HG03457 (cell line): ENCODE data around the gene ESYT3.

Experiments used
- ATAC-seq: cut with Tn5 transposase; IDR thresholded peaks from one replicate; pipeline ENCODE4 v1.9.1; 2021; ENCODE audit warnings: moderate number of reproducible peaks; ENCODE audit not compliant: unreplicated experiment

ESYT3 gene

DNA sequence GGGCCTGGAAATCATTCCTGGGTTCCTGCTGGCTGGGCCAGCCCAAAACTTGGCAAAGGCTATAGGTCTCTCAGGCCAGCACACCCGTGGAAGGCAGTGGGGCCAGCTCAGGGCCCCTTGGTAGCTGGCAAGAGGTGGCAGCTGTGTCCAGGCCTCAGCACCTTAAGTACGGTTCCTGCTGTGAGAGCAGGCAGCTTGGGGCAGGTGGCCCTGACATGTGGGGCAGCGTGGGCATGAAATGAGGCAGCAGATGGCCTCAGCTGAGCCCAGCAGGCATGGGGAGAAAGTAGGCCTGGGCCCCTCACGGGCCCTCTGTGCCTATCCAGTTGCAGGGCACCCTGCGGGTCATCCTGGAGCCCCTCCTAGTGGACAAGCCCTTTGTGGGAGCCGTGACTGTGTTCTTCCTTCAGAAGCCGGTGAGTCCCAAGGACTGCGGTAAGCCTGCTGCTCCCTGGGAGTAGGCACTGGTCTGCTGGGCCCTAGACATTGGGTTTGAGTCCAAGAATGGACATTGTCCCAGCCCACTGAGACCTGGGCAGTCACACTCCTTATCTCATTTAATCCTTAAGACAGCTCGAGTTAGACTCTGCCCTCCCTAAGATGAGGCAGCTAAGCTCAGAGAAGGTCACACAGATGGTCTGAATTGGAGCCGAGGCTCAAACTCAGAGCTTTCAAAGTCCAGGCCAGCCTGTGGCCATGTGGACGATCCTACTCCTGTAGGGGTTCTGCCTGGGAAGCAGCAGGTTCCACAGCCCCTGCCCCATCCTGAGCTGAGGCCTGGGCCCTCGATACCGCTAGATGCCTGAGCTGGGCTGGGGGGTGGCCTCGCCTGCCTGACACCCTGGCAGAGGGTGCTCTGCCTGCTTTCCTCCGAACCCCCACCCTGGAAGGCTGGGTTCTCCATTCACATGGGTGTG lies 25.5 kb downstream of the ESYT3 start:
- no peak for ATAC-seq

DNA sequence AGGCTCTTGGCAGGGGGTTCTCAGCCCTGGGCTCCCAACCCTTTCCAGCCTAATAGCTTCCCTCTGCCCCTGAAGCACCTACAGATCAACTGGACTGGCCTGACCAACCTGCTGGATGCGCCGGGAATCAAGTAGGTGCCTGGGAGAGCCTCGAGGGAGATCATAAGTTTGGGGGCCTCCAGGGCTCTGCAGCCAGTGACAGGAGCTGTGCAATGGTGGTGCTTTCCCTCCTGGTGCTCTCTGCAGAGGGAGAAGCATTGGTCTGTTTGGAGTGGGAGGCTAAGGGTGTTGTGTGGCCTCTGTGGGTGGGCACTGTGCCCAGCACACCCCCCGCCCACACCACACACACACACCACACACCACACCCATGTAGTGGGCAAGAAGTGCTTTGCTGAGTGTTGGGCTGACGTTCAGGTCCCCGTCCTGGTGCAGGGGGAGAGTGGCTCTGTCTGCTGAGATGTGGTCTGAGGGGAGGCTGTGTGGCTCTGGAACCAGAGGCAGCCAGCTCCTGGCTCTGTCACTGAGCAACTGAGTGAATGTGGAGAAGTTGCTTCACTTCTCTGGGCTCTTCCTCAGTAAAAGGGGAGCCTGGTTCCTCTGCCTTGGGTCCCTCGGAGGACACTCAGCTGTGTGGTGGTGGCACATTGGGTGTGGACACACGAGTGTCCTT lies 26.3 kb downstream of the ESYT3 start:
- ATAC-seq = no peak

DNA sequence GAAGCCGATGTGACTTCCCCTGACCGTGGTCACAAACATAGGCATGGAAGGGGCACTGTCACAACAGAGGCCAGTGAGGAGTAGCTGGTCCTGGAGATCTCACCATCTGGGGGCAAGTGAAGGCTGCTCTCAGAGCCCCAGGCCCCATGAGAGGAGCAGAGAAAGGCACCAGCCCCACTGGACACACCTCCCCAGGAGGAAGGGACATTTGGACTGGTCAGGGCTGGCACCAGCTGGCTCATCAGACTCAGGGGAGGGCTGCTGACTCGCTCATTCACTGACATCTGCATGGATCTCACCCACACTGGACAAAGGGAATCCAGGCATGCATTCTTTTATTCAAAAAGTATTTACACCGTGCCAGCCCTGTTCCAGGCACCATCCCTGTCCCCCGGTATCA lies 26.8 kb downstream of the ESYT3 start:
- ATAC-seq = no peak

DNA sequence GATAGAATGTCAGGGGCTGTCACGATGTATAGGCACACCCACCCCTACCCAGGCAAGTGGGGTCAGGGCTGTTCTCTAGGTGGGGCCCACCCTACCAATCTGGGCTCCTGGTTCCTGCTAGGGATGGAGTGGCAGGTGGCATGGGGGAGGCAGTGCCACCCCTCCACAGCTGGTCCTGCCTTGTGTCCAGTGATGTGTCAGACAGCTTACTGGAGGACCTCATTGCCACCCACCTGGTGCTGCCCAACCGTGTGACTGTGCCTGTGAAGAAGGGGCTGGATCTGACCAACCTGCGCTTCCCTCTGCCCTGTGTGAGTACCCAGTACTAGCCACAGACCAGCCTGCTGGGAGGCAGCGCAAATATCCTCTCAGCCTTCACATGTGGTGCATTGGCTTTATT lies 27.5 kb downstream of the ESYT3 start:
- ATAC-seq = no peak

DNA sequence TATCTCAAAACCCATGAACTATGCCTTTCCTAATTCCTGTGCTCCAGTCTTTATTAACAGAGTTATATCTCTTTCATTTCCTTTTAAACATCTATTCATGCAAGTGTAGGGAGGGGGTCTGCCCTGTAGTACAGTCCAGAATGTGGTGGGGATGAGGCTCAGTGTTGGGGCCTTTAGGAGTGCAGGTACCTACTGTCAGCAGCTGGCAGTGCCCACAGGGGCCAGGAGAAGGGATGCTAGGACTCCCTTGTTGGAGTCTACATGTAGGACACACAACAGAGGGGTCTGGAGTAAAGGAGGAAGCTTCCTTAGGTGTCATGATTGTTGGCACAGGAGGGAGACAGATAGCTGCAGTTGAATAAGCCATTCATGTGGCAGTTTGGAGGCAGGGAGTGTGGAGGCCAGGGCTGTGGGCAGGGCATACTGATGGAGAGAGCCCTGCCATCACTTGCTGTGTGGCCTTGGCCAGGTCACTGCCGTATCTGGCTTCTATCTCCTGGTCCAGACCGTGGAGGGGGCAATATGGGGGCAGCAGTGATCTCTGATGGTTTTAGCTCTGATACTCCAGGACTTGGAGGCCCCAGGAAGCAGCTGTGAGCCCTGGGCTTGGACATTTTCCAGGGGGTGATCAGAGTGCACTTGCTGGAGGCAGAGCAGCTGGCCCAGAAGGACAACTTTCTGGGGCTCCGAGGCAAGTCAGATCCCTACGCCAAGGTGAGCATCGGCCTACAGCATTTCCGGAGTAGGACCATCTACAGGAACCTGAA lies 29.5 kb downstream of the ESYT3 start:
- no peak for ATAC-seq

DNA sequence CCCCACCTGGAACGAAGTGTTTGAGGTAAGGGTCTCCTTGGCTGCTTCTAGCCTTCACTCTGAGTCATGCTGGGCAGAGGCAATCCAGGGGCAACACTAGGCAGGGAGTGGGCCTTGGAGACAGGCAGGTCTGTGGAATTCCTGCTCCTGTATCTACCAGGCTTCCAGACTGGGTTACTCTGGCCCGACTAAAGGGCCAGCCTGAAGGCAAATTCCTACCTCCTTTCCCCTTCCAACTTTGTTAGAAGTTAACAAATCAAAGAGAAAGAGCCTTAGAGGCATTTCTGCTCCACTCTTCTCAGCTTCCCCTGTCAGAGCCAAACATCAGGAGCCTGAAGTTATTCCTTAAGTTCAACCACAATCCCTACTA lies 30.1 kb downstream of the ESYT3 start:
- ATAC-seq = no peak

DNA sequence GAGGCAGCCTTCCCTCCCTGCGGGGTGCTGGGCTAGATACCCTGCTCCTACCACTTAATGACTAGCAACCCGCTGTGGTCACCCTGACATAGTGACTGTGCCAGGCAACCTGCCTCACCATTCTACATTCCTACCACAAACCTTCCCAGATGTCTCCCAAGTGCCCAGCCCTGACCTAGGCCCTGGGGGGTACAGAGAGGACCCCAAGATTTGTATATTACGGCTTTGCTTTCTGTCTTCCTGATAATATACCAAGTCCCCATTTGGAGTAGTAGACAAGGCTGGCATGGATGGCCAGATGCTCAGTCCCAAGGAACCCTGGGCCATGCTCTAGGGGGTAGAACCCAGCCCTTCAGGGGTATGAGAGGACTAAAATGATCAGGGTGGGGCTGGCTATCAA lies 31.0 kb downstream of the ESYT3 start:
- no peak for ATAC-seq

DNA sequence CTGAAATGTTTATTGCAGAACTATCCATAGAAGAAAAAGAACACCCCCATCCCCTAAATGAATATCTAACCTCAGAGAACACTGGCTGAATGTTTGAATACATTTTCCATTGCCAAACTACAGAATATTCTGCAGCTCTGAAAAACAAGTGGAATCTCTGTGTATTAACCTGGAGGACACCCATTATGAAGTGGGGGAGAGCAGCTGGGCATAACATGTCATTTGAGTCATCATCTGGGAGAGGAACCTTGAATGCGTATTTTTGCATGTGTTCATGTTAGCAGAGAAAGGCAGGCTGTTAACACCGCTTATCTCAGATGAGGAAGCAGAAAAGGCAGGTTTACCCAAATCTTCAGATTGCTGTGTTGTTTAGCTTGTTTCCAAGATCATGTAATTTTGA lies 31.5 kb downstream of the ESYT3 start:
- ATAC-seq = no peak

DNA sequence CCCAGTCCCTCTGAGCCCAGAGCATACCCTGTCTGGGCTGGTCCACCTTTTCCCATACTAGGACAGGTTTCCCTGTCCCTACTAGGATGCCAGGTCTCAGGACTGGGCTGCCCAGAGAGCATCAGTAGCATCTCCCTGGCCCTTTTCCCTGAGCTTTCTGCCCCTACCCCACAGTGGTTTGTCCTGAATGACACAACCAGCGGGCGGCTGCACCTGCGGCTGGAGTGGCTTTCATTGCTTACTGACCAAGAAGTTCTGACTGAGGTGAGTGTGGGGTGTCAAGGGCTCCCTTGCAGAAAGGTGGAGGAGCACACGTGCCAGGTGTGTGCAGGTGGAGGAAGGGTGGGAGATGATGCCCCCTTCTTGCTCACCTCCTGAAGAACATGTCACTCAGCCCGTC lies 33.5 kb downstream of the ESYT3 start:
- no peak for ATAC-seq

DNA sequence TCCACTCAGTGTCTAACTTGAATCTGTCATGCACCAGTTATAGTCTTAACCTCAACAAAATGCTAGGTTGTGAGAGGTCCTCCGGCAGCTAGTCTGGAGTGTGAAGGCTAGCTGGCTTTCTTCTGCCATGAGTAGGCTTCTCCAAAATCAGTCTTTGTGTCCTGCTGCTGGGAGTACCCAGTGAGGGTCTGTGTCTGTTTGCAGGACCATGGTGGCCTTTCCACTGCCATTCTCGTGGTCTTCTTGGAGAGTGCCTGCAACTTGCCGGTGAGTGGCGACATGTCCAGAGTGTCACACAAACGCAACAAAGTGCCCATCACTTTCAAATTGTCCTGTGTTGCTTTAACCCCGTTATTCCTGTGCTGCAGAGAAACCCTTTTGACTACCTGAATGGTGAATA lies 34.0 kb downstream of the ESYT3 start:
- no peak for ATAC-seq

DNA sequence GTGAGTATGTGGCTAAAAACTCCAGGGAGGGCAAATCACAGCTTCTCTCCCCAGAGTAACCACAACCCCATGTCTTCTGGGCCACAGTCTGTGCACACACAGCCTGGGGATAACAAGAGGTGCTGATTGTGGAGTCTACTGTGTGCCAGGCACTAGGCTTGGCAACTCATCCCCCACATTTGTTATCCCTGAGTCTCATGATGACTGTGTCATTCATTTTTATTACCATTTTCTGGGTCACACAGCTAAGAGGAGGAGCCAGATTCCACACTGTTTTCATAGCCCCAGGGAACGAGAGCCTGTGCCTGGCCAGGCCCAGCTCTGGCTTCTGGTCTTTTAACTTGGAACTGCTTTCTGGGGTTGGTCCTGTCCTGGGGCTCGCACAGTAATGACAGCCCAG lies 34.5 kb downstream of the ESYT3 start:
- no peak for ATAC-seq

DNA sequence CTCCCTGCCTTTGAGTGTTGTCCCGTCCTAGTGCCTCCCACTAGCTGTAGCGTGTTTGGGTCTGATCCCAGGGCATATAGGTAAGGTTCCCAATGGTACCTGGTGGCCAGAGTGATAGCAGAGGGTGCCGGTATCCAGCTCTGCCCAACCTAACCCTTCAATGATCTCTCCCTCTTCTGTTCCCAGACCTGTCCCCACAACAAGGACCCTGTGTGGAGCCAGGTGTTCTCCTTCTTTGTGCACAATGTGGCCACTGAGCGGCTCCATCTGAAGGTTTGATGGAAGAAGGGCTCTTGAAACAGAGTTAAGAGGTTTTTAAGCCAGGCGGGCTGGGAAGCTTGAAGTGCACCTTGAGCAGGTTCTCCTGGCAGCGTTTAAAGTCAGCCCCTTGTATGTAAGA lies 35.5 kb downstream of the ESYT3 start:
- no peak for ATAC-seq

DNA sequence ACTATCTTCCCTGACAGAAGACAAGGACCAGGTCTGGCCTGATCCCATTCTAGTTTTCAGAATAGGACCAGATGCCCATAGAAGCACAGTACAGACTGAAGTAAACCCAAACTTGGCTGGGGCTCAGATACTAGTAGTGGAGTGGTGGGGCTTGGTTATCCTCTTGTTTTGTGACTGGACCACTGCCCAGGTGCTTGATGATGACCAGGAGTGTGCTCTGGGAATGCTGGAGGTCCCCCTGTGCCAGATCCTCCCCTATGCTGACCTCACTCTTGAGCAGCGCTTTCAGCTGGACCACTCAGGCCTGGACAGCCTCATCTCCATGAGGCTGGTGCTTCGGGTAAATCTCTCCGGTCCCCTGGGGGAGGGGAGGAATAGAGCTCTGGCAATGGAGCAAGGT lies 36.3 kb downstream of the ESYT3 start:
- ATAC-seq = no peak

DNA sequence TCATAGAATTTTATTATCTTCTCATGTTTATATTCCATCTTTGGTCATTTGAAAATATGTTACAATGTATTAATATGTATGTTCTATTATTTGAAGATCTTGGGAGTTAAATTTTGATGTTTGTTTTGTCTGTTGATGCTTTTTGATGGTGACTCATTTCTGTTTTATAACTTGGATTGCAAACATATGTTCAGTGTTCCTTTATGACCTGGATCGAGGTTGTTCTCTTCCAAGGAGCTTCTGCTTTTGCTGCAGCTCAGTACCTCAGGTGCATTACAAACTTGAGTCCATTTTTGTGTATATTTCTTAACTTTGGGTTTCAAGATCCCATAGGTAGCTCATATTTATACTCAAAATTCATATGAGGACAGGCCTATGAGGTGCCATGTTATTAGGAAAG lies 37.1 kb downstream of the ESYT3 start:
- no peak for ATAC-seq

DNA sequence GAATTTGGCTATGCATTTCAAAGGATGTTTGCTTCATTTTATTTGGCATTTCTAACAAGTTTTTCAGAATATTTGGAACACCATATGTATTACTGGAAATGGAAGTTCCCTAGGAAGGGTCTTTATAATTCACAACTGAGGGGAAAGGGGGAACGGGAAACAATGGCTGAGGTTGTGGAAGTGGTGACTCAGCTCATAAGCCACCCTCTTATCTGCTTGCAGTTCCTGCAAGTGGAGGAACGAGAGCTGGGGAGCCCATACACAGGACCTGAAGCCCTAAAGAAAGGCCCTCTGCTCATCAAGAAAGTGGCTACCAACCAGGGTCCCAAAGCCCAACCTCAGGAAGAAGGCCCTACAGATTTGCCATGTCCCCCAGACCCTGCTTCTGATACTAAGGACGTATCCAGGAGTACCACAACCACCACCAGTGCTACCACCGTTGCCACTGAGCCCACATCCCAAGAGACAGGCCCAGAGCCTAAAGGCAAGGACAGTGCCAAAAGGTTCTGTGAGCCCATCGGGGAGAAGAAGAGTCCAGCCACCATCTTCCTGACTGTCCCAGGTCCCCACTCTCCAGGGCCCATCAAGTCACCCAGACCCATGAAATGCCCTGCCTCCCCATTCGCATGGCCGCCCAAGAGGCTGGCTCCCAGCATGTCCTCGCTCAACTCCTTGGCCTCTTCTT lies 37.9 kb downstream of the ESYT3 start:
- no peak for ATAC-seq

DNA sequence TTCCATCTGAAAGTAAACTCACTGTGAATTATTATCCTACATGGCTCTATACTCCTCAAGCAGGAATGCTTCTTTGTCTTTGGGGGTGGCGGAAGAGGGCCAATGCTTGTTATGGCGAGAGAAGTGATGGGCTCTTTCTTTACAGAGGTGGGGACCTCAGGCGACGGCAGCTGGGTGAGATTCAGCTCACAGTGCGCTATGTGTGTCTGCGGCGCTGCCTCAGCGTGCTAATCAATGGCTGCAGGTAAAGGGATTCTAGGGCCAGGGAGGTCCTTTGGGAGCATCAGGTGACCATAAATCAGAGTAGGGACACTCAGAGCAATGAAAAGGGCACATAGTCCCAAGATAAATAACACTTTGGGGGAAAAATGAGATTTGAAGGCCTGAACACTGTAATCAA lies 39.0 kb downstream of the ESYT3 start:
- ATAC-seq = no peak

DNA sequence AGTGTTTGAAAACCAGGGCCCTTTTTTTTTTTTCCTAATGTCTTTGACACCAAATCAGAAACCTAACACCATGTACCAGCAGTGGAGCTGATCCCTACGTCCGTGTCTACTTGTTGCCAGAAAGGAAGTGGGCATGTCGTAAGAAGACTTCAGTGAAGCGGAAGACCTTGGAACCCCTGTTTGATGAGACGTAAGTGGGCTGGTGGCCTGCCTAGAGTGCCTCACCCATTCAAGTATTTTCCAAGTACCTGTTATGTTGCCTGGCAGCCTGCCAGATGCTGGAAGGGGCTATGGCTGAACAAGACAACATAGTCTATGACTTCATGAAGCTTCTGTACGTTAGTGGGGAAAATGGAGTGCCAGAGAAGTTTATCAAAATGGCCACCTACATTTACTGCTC lies 39.7 kb downstream of the ESYT3 start:
- ATAC-seq = no peak

DNA sequence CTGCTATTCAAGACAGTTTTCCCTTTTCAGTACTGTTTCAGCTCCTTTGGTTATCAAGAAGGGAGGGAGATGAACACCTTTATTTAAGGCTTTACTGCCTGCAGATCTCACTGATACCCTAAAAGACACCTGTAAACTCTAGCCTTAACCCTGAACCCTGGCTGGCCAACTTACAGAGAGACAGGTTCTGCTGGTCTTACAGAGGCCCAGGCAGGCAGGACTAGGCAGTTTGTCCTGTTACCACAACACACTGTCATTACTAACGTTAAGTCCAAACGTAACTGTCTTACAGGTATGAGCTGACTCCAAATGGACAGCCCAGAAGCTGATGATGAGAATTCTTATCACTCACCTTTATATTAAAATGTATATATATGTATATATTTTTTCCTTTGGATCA lies 42.1 kb downstream of the ESYT3 start:
- ATAC-seq = no peak

DNA sequence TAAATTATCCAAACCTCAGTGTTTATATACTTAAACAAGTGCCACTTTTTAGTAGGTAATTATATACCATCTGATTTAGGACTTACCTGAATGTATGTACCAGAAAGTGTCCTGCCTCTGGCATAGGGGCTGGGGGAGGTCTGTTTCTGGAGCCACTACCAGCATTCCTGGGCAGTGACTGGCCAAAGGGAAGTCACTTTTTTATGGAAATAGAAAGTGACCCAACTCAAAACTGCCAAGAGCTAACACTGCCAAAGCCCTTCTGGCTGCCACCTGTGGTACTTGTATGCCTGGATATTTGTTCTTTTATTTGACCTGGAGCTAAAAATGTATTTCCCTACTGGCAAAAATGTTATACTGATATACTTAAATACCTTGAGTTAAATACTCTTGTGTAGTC lies 42.7 kb downstream of the ESYT3 start:
- no peak for ATAC-seq

DNA sequence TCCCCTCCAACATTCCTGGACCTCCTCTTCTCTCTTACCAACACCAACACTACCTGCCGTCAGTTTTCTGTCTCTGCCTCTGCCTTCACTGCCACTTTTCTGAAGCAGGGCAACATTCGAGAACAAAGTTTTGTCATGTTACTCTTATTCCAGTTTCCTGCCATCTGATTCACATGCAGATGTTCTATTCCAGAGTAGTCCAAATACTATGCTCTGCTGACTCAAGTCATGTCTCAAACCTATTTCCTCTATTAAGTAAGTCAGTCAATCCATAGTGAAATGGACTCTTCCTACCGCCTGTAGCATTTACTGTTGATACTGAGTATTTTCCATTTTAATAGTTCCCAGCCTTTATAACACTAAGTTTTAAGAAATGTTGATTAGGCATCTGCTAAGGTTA lies 43.4 kb downstream of the ESYT3 start:
- ATAC-seq = no peak

DNA sequence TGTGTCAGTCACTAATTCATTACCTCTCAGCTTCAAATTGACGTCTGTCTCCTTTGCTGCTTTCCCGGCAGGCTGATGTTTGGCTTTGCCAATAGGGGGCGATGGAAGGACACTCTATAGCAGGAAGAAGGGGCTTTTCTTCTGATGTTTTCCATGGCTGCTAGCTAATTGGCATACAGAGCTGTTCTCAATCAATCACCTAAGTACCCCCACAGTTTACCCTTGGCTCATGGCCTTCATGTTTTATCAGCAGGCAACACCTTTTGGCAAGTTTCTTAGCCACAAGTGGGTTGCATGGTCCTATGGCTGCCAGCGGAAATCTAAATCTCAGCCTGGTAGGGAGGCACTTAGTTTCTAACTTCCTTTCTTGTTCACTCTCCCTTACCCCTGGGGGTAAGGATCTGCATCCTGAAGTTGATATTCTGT lies 45.0 kb downstream of the ESYT3 start:
- ATAC-seq = no peak
